Neuronal stem cell (in vitro differentiated cells): ENCODE results near the gene TBC1D7.

ENCODE experiments used
- DNase-seq: peaks from one replicate; pipeline ENCODE4 v3.0.0-alpha.2; 2013; ENCODE audit warnings: low spot score
- H2AFZ ChIP-seq: one replicate; pipeline ENCODE4 v1.6.1; 2013; ENCODE audit warnings: mild to moderate bottlenecking, low read length, inconsistent platforms
- H2AK5ac ChIP-seq: 2 replicates; pipeline ENCODE4 v1.6.1; 2013; ENCODE audit warnings: low read depth, mild to moderate bottlenecking, inconsistent platforms, low read length, moderate library complexity, mixed read lengths
- H2BK120ac ChIP-seq: 2 replicates; pipeline ENCODE4 v1.6.1; 2013; ENCODE audit warnings: low read depth, mild to moderate bottlenecking, inconsistent platforms, low read length, moderate library complexity, mixed read lengths
- H2BK12ac ChIP-seq: one replicate; pipeline ENCODE4 v1.6.1; 2013; ENCODE audit warnings: low read length, inconsistent platforms
- H2BK15ac ChIP-seq: 2 replicates; pipeline ENCODE4 v1.6.1; 2013; ENCODE audit warnings: mild to moderate bottlenecking, low read length, inconsistent platforms, mixed read lengths
- H2BK5ac ChIP-seq: one replicate; pipeline ENCODE4 v1.6.1; 2013; ENCODE audit warnings: inconsistent platforms, mild to moderate bottlenecking, low read length, moderate library complexity
- H3K14ac ChIP-seq: one replicate; pipeline ENCODE4 v1.6.1; 2013; ENCODE audit warnings: low read length, inconsistent platforms
- H3K18ac ChIP-seq: 2 replicates; pipeline ENCODE4 v1.6.1; 2013; ENCODE audit warnings: low read length, inconsistent platforms
- H3K23ac ChIP-seq: 2 replicates; pipeline ENCODE4 v1.6.1; 2013; ENCODE audit warnings: low read depth, mild to moderate bottlenecking, mixed read lengths, low read length, inconsistent platforms; ENCODE audit not compliant: poor library complexity
- H3K27ac ChIP-seq: replicated peaks from 3 replicates; pipeline ENCODE4 v1.5.1; 2013; ENCODE audit warnings: low read length, inconsistent platforms
- H3K27me3 ChIP-seq, 3 experiments: 2 replicates each; pipeline ENCODE4 v1.6.1; 2013; ENCODE audit warnings: low read length in 3 of 3, mild to moderate bottlenecking in 2 of 3, inconsistent platforms in 1 of 3, low read depth in 1 of 3, mixed read lengths in 1 of 3, moderate library complexity in 1 of 3; ENCODE audit not compliant: control insufficient read depth in 3 of 3, insufficient read depth in 3 of 3
- H3K36me3 ChIP-seq, 2 donors: replicated peaks in 1 of 2; 2 replicates each; pipeline ENCODE4 v1.6.1; 2013; ENCODE audit warnings: low read length in 2 of 2; ENCODE audit not compliant: control insufficient read depth in 2 of 2, insufficient read depth in 2 of 2
- H3K4ac ChIP-seq: 2 replicates; pipeline ENCODE4 v1.6.1; 2013; ENCODE audit warnings: inconsistent platforms, mild to moderate bottlenecking, low read length, moderate library complexity
- H3K4me1 ChIP-seq, 2 donors: 1 replicate in 1 of 2; 2 replicates in 1 of 2; pipeline ENCODE4 v1.6.1; 2013; ENCODE audit warnings: low read length in 2 of 2, low read depth in 1 of 2; ENCODE audit not compliant: control insufficient read depth in 2 of 2, insufficient read depth in 1 of 2
- H3K4me2 ChIP-seq: one replicate; pipeline ENCODE4 v1.6.1; 2013; ENCODE audit warnings: mild to moderate bottlenecking, low read length, inconsistent platforms; ENCODE audit not compliant: insufficient read depth, poor library complexity, severe bottlenecking
- H3K4me3 ChIP-seq, 2 donors: 2 replicates each; pipeline ENCODE4 v1.5.1; 2013; ENCODE audit warnings: low read length in 2 of 2, mild to moderate bottlenecking in 2 of 2, inconsistent platforms in 1 of 2, moderate library complexity in 1 of 2
- H3K79me1 ChIP-seq: one replicate; pipeline ENCODE4 v1.6.1; 2013; ENCODE audit warnings: low read depth, mild to moderate bottlenecking, inconsistent platforms, low read length, moderate library complexity
- H3K9ac ChIP-seq: one replicate; pipeline ENCODE4 v1.6.1; 2013; ENCODE audit warnings: mild to moderate bottlenecking, low read depth, low read length, inconsistent platforms; ENCODE audit not compliant: poor library complexity
- H3K9me3 ChIP-seq, 2 donors: replicated peaks in 1 of 2; 2 replicates each; pipeline versions ENCODE3 to v1.6.1; 2013; ENCODE audit warnings: low read length in 2 of 2, mild to moderate bottlenecking in 2 of 2, inconsistent platforms in 1 of 2, low read depth in 1 of 2, mixed read lengths in 1 of 2, moderate library complexity in 1 of 2; ENCODE audit not compliant: control insufficient read depth in 2 of 2, insufficient read depth in 1 of 2
- H4K8ac ChIP-seq: one replicate; pipeline ENCODE4 v1.6.1; 2013; ENCODE audit warnings: low read depth, mild to moderate bottlenecking, inconsistent platforms, low read length, moderate library complexity
- H4K91ac ChIP-seq: one replicate; pipeline ENCODE4 v1.6.1; 2013; ENCODE audit warnings: low read length, low read depth, mild to moderate bottlenecking, inconsistent platforms; ENCODE audit not compliant: poor library complexity
- WGBS, 2 donors: extraction: QIAGEN DNeasy Blood & Tissue Kit; methylation state at CpG; one replicate each; pipeline ENCODE4 v1.1.7; 2013; ENCODE audit warnings: missing lambda C conversion rate in 2 of 2, mixed read lengths in 1 of 2; ENCODE audit not compliant: insufficient read length in 2 of 2, insufficient replicate concordance in 1 of 2; ENCODE audit errors: extremely low coverage in 2 of 2; 5-methylcytosine and 5-hydroxymethylcytosine counted together

The TBC1D7 gene

DNA sequence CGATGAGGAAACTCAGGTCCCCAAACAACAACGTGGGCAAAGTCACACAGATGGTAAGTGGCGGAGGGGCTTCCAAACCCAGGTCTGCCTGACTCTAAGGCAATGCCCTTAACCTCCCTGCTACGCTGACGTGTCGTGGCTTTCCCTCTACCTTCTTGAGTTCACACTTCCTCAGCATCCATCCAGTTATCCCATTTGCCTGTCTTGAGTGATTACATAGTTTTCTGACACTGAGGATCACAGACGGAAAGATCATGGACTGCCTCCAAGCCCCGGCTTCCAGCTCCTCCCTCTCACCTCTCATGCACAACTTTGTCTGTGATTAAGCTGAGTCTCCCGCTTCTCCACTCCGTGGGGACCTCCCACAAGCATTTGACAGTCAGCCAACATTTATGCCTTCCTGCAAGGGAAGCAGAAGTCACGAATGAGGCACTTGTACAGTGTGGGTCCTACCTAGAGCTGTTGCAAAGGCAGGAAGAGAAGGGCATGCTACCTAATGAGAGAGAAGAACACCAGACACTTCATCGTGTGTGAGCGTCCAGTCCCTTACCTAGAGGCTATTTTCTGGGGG lies 33.8 kb downstream of the TBC1D7 start:
- Histone ChIP-seq H3K9me3 (peaks cover 0 to 4% of the 10 kb centered on the region in 2 donors), H3K4me3 (no peak overlapping the region), H3K18ac (no peak overlapping the region), H3K36me3 (peaks cover 41 to 81% of the 10 kb centered on the region in 2 donors), H3K9ac (no peak overlapping the region), H2BK5ac (no peak overlapping the region), H3K23ac (no peak overlapping the region), H3K4ac (no peak overlapping the region), H2AFZ (no peak overlapping the region), H2AK5ac (no peak overlapping the region), H3K4me1 (no peaks in the 10 kb centered on the region), H2BK120ac (no peak overlapping the region), H3K4me2 (no peak overlapping the region), H3K79me1 (no peaks in the 10 kb centered on the region), H2BK12ac (no peak overlapping the region), H4K91ac (no peak overlapping the region), H3K14ac (no peak overlapping the region), H2BK15ac (no peak overlapping the region), H3K27me3 (no peaks in the 10 kb centered on the region), H4K8ac (no peak overlapping the region), H3K27ac (no peak overlapping the region)
- no peak for DNase-seq
- WGBS, 2 donors = no CpG with 5 or more reads among the region's 13 CpGs

DNA sequence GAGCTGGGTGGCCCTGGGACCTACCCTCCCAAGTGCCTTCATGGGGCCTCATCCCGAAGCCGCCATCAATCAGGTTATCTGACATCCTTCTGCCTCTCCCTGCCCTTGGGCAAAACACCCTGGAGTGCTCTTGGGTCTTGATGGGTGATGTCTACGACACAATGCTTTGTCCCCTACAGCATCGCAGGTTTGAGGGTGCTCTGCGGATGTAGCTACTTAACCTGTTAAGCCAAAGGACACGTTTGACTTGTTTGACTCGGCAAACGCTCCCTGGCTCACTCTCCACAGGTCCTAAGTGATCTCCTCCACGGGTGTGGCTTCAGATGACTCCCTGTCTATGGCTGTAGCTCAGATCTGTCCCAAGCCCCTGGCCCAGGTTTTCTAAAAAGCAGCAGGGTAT lies 35.6 kb downstream of the TBC1D7 start:
- no peak overlapping the region for H3K4me3 ChIP-seq
- peaks cover 6 to 13% of the 10 kb centered on the region in 2 donors for H3K9me3 ChIP-seq
- no peak overlapping the region for H3K9ac ChIP-seq
- no peak overlapping the region for H3K23ac ChIP-seq
- no peak overlapping the region for H2BK120ac ChIP-seq
- no peak overlapping the region for H3K4me2 ChIP-seq
- no peak overlapping the region for H3K14ac ChIP-seq
- no peak overlapping the region for H2AFZ ChIP-seq
- DNase-seq = no peak
- no peak overlapping the region for H2BK12ac ChIP-seq
- no peak overlapping the region for H3K4ac ChIP-seq
- no peaks in the 10 kb centered on the region for H3K27me3 ChIP-seq
- H2AK5ac ChIP-seq = no peak overlapping the region
- no peak overlapping the region for H4K8ac ChIP-seq
- no peaks in the 10 kb centered on the region for H3K4me1 ChIP-seq
- no peak overlapping the region for H2BK15ac ChIP-seq
- H2BK5ac ChIP-seq = no peak overlapping the region
- peaks cover 2% of the 10 kb centered on the region for H3K79me1 ChIP-seq
- H3K36me3 ChIP-seq = peaks cover 44 to 74% of the 10 kb centered on the region in 2 donors
- no peak overlapping the region for H4K91ac ChIP-seq
- H3K18ac ChIP-seq = no peak overlapping the region
- no peak overlapping the region for H3K27ac ChIP-seq
- no CpG with 5 or more reads among the region's 9 CpGs for WGBS, 2 donors

GRCh38 chr6:13290335-13290734 lies 38.0 kb downstream of the TBC1D7 start:
- Histone ChIP-seq H2BK120ac (no peak overlapping the region), H2AFZ (no peak overlapping the region), H3K23ac (no peak overlapping the region), H2BK12ac (no peak overlapping the region), H3K79me1 (peaks cover 2% of the 10 kb centered on the region), H4K91ac (no peak overlapping the region), H3K4me3 (no peak overlapping the region), H3K4ac (no peak overlapping the region), H3K27me3 (no peaks in the 10 kb centered on the region), H3K36me3 (peaks cover 39 to 57% of the 10 kb centered on the region in 2 donors), H3K4me1 (no peaks in the 10 kb centered on the region), H3K9ac (no peak overlapping the region), H2BK15ac (no peak overlapping the region), H2AK5ac (no peak overlapping the region), H3K4me2 (no peak overlapping the region), H3K9me3 (peaks cover 16 to 23% of the 10 kb centered on the region in 2 donors), H3K14ac (no peak overlapping the region), H3K18ac (no peak overlapping the region), H2BK5ac (no peak overlapping the region), H4K8ac (no peak overlapping the region), H3K27ac (no peak overlapping the region)
- no peak for DNase-seq
- WGBS, 2 donors = no CpG with 5 or more reads among the region's 2 CpGs

DNA sequence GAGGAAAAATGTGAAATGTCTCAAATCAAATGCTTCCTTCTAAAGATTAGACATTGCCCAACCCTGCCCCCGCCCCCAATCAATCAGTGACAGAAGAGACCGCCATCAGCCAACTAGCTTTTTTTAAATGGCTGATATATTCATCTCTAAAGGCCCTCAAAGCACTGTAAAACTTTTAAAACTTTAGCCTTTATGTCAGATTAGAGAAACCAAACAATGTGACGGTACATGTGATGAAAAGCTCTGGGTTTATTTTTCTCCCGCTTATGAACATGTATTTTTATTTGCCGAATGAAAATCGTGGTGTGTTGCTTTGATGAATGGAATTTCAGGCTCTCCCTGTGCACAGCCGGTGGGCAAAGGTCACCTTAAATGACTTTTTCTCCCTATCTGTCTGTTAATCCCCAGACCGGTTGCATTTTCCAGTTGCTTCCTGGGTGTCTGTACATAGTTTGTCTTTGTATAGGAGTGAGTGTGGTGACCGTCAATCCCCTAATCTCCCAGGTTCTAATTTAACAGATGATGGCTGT lies 38.5 kb downstream of the TBC1D7 start:
- no peak overlapping the region for H2BK120ac ChIP-seq
- H4K8ac ChIP-seq = no peak overlapping the region
- no peak overlapping the region for H3K18ac ChIP-seq
- H2BK15ac ChIP-seq = no peak overlapping the region
- H4K91ac ChIP-seq = no peak overlapping the region
- no peak overlapping the region for H3K23ac ChIP-seq
- no peak overlapping the region for H3K4ac ChIP-seq
- no peak overlapping the region for H2BK5ac ChIP-seq
- H3K9ac ChIP-seq = no peak overlapping the region
- H3K79me1 ChIP-seq = peaks cover 2% of the 10 kb centered on the region
- no CpG with 5 or more reads among the region's 9 CpGs for WGBS, 2 donors
- no peak overlapping the region for H2AFZ ChIP-seq
- H2BK12ac ChIP-seq = no peak overlapping the region
- H2AK5ac ChIP-seq = no peak overlapping the region
- H3K27me3 ChIP-seq = no peaks in the 10 kb centered on the region
- no peak overlapping the region for H3K4me3 ChIP-seq
- H3K4me2 ChIP-seq = no peak overlapping the region
- H3K14ac ChIP-seq = no peak overlapping the region
- peaks cover 36 to 52% of the 10 kb centered on the region in 2 donors for H3K36me3 ChIP-seq
- no peak for DNase-seq
- H3K27ac ChIP-seq = no peak overlapping the region
- peaks cover 16 to 23% of the 10 kb centered on the region in 2 donors for H3K9me3 ChIP-seq
- H3K4me1 ChIP-seq = no peaks in the 10 kb centered on the region
